ENCODE data around the gene AGO1.

GRCh38 chr1:35847935-35848565 is 35.0 kb upstream of the AGO1 start:
- TF ChIP-seq CTCF (IDR thresholded peaks at IDR 0.05; ENCODE audit: low read depth, low read length, poor library complexity, severe bottlenecking) (no peak), EZH2phosphoT487 (IDR thresholded peaks at IDR 0.05; ENCODE audit: borderline replicate concordance, low read length) (no peak)
